Activated CD8-positive, alpha-beta memory T cell treated with anti-CD3 and anti-CD28 coated beads, Interleukin-2, amount 10 ng/mL, durations not matched to agents 7 days and 5 days (primary cell): ENCODE data around the gene PDK2. TPM values are rescaled to one million over a fixed set of nuclear protein-coding genes. Genes with fewer than 3 reads are reported as not detected.
"Not testable (repeated sequence)": the region's sequence is repeated elsewhere in the genome, so short reads cannot be mapped to it uniquely, and the experiment has no call there.

Source experiments
- ATAC-seq: fragments of 150-1000 bp; cut with Tn5 transposase; one replicate; pipeline ENCODE4 v1.10.0; 2021; ENCODE audit warnings: moderate library complexity
- CTCF ChIA-PET: fragments of 350-600 bp; sonication (Branson Sonifier 250); formaldehyde crosslinking; loops from one replicate; lab custom pipeline; 2021; ENCODE audit warnings: antibody characterized with exemption; lab: Charles Lee
- DNase-seq: peaks from one replicate; pipeline ENCODE4 v3.0.0-alpha.2; 2020
- H3K27ac Mint-ChIP-seq: one replicate; pipeline ENCODE4 v1.8.0; 2021; ENCODE audit warnings: mild to moderate bottlenecking, mixed read lengths
- H3K27me3 Mint-ChIP-seq: one replicate; pipeline ENCODE4 v1.8.0; 2021; ENCODE audit warnings: mixed read lengths
- H3K36me3 Mint-ChIP-seq: one replicate; pipeline ENCODE4 v1.8.0; 2021; ENCODE audit warnings: mild to moderate bottlenecking, mixed read lengths
- H3K4me1 Mint-ChIP-seq: one replicate; pipeline ENCODE4 v1.8.0; 2021; ENCODE audit warnings: mixed read lengths
- H3K4me3 Mint-ChIP-seq: one replicate; pipeline ENCODE4 v1.8.0; 2021; ENCODE audit warnings: mild to moderate bottlenecking, moderate library complexity, mixed read lengths
- H3K9me3 Mint-ChIP-seq: one replicate; pipeline ENCODE4 v1.8.0; 2022; ENCODE audit warnings: low read depth, mixed read lengths
- total RNA-seq, 2 experiments: library from RNA; stranded (reverse); gene quantifications; one replicate each; pipeline ENCODE4 v1.2.3, GENCODE V29; 2021

The PDK2 gene
- total RNA-seq, 2 experiments from 2014 or later: 13.6 to 20.9 TPM

DNA sequence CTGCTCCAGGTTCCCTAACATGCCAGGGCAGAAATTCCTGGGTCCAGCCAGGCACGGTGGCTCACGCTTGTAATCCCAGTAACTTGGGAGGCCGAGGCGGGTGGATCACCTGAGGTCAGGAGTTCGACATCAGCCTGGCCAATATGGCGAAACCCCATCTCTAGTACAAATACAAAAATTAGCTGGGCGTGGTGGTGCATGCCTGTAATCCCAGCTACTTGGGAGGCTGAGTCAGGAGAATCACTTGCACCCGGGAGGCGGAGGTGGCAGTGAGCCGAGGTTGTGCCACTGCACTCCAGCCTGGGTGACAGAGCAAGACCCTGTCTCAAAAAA, 33.5 kb upstream of the PDK2 start:
- not testable (repeated sequence) for H3K36me3 Mint-ChIP-seq, H3K27me3 Mint-ChIP-seq
- peak overlapping the region; percentile 5 for H3K27ac Mint-ChIP-seq

DNA sequence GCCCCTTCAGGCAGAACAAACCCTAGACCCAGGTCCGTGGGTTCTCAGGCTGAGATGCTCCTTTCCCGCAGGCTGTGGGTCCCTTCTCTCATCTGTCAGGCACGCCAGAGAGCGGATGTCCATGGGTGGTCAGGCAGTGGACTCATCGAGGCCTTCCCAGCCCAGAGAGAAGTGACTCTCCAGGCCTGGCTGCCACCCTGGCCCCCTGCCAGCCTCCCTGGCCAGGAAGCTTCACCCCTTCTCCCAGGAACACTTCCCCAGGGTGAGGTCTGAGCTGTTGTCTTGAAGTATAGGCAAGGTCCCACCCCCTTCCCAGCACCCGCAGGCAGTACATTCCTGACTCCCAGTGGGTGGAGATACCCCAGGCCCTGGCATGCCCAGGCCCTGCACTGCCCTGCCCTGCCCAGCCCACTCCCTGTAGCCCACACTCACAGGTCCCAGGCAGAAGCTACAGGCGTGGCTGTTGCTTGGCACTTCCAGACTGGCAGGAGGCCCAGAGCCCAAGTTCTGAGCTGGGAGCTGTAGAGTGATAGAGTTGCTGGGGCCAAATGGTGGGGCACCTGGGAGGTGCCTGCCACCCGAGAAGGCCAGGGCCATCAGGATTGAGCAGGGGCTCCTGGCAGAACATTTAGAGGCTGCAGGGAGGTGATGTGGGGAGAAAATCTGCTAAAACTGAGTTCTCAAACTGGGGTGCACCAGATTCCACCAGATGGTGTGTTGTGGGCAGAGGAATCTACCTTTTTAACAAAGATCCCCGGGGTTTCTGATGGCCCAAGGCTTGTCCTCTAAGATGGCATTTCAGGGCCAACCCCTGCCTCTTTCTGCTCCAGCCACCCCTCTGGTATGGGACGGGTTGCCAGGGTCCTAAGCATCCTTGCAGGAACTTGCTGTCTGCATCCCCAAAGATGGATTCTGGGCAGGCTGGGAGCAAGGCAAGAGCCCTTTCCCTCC, 32.6 kb upstream of the PDK2 start:
- H3K4me1 Mint-ChIP-seq: peaks cover 4% of the 10 kb centered on the region
- CTCF ChIA-PET: interaction anchor here (0.8 to 1.7 kb wide), 3 partner anchors 10 to 25 kb away, joined by 3 read pairs; no protein-coding TSS in a partner anchor
- ATAC-seq: no peak
- H3K36me3 Mint-ChIP-seq: peaks cover 2% of the 10 kb centered on the region
- H3K9me3 Mint-ChIP-seq: no peaks in the 10 kb centered on the region
- peaks cover 3% of the 10 kb centered on the region for H3K27me3 Mint-ChIP-seq
- H3K27ac Mint-ChIP-seq: no peak overlapping the region
- no peak overlapping the region for H3K4me3 Mint-ChIP-seq
- DNase-seq: no peak

More for the DNA sequence above, 33.5 kb upstream of the PDK2 start:
- not testable (repeated sequence) for ATAC-seq, DNase-seq, H3K4me3 Mint-ChIP-seq, H3K9me3 Mint-ChIP-seq
- CTCF ChIA-PET: interaction anchor here (0.8 to 1.7 kb wide), 3 partner anchors 9 to 26 kb away, joined by 3 read pairs; no protein-coding TSS in a partner anchor
- peaks cover 10% of the 10 kb centered on the region for H3K4me1 Mint-ChIP-seq

- Mint-ChIP-seq H3K27ac (no peak overlapping the region), H3K9me3 (no peaks in the 10 kb centered on the region), H3K27me3 (no peaks in the 10 kb centered on the region), H3K36me3 (no peaks in the 10 kb centered on the region), H3K4me3 (no peak overlapping the region), H3K4me1 (no peaks in the 10 kb centered on the region)
- ATAC-seq (no peak), DNase-seq (no peak)
- CTCF ChIA-PET: interaction anchor here (1.1 kb wide), 1 partner anchor 24 kb away, joined by 5 read pairs; no protein-coding TSS in a partner anchor
Observed at GRCh38 chr17:50063561-50064252, 31.4 kb upstream of the PDK2 start.

DNA sequence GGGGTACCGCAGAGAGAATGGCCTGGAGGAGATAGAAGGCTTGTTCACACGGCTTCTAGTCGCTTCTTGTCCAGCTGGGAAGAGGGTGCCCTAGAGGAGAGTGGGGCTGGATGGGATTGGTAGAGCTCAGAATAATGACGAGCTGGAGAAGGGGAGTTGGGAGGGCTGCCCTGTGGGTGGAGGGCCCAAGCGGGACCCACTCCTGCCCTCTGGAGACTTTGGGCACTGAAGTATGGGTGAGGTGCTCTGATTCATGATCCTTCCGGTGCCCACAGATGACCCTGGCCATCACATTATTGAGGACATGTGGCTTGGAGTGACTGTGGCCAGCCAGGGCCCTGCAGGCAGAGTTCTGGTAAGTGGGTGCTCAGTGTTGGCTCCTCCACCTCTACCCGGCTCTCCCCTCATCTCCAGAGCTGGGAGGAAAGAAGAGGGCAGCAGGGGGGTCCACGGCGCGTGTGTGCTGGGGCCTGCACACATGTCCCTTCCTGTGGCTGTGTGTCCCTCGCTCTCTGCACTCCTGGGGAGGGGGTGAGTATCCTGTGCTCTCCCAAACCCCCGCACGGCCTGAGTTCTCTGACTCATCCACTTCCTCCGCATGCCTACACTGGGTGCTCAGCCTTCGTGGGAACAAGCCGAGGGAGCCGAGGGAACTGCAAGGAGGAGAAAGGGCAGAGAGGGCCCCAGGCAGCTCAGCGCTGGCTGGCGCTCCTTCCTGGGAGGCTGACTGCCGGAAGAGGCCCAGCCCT, 30.7 kb upstream of the PDK2 start:
- no peak overlapping the region for H3K27ac Mint-ChIP-seq
- H3K4me3 Mint-ChIP-seq: no peak overlapping the region
- CTCF ChIA-PET: interaction anchor here (1.1 to 4.1 kb wide), 2 partner anchors 9 to 23 kb away, joined by 5 to 23 read pairs; partner anchors contain the start of gene ITGA3
- ATAC-seq (no peak), DNase-seq (no peak)
- no peaks in the 10 kb centered on the region for H3K27me3 Mint-ChIP-seq
- H3K36me3 Mint-ChIP-seq: no peaks in the 10 kb centered on the region
- H3K9me3 Mint-ChIP-seq: no peaks in the 10 kb centered on the region
- no peaks in the 10 kb centered on the region for H3K4me1 Mint-ChIP-seq

DNA sequence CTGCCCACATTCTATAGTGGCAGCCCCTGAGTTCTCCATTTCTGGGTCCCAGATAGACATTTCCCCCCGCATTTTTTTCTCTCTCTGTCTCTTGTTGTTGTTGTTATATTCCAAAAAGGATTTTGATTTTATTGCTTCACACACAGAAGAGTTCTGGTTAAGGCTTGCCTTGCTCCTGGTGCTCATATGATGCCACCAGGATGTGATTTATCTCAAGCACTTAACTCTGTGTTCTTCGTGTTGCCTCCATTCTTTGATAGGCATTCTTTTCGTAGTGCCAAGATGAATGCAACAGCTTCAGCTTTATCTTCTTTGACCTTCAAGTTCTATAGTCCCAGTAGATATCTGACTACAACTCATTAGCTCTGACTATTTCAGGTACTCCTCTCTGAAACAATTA, 30.1 kb upstream of the PDK2 start:
- Mint-ChIP-seq H3K27me3 (no peaks in the 10 kb centered on the region), H3K4me3 (no peak overlapping the region), H3K9me3 (no peaks in the 10 kb centered on the region), H3K27ac (no peak overlapping the region), H3K36me3 (no peaks in the 10 kb centered on the region), H3K4me1 (no peaks in the 10 kb centered on the region)
- DNase-seq (no peak), ATAC-seq (no peak)
- CTCF ChIA-PET: interaction anchor here (4.1 kb wide), 1 partner anchor 10 kb away, joined by 23 read pairs; the partner anchor contains the start of gene ITGA3

GRCh38 chr17:50066995-50067394, 28.2 kb upstream of the PDK2 start:
- no peak for ATAC-seq
- Mint-ChIP-seq H3K9me3 (peaks cover 3% of the 10 kb centered on the region), H3K4me3 (no peak overlapping the region), H3K27me3 (no peaks in the 10 kb centered on the region), H3K4me1 (no peaks in the 10 kb centered on the region), H3K27ac (no peak overlapping the region), H3K36me3 (peaks cover 8% of the 10 kb centered on the region)
- CTCF ChIA-PET: interaction anchor here (0.8 to 4.1 kb wide), 7 partner anchors 11 to 40 kb away, joined by 3 to 23 read pairs (median 4); partner anchors contain the start of gene ITGA3
- no peak for DNase-seq

DNA sequence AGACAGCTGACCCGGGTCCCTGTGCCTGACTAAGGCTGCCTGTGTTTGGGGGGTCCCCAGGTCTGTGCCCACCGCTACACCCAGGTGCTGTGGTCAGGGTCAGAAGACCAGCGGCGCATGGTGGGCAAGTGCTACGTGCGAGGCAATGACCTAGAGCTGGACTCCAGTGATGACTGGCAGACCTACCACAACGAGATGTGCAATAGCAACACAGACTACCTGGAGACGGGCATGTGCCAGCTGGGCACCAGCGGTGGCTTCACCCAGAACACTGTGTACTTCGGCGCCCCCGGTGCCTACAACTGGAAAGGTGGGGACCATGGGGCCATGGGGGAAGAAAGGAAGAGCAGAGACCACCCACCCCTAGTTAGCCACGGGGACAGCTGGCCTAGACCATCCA, 27.2 kb upstream of the PDK2 start:
- Mint-ChIP-seq H3K36me3 (peaks cover 11% of the 10 kb centered on the region), H3K27me3 (no peaks in the 10 kb centered on the region), H3K9me3 (peaks cover 3% of the 10 kb centered on the region), H3K27ac (no peak overlapping the region), H3K4me1 (peaks cover 2% of the 10 kb centered on the region), H3K4me3 (no peak overlapping the region)
- DNase-seq (no peak), ATAC-seq (no peak)
- CTCF ChIA-PET: interaction anchor here (1.2 to 4.1 kb wide), 5 partner anchors 12 to 41 kb away, joined by 3 to 23 read pairs (median 7); partner anchors contain the start of gene ITGA3

DNA sequence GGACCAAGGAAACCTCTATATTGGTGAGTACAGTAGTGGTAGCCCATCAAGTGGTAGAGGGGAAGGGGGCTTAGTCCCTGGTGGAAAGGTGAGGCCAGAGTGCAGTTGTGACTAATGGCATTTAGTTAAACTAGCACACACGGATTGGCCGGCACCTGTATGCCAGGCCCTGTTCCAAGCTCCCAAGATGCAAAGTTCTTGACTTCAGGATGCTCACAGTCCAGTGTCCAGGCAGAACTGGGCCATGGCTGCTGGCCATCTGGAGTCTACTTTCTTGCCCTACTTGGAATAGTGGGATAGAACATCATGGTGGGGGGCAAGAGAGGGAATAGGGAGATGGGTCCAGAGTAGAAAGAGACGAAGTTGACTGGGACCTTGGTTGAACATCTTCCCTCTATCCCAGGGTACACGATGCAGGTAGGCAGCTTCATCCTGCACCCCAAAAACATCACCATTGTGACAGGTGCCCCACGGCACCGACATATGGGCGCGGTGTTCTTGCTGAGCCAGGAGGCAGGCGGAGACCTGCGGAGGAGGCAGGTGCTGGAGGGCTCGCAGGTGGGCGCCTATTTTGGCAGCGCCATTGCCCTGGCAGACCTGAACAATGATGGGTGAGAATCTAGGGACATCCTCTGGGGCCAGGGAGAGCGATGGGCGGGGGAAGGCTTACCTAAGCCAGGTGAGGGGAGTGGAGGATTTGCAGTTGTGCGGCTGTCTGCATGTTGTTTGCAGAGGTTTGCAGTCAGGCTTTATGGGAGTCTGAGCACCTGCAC, 24.1 kb upstream of the PDK2 start:
- Mint-ChIP-seq H3K36me3 (peaks cover 11% of the 10 kb centered on the region), H3K27ac (no peak overlapping the region)
- no peak for DNase-seq

DNA sequence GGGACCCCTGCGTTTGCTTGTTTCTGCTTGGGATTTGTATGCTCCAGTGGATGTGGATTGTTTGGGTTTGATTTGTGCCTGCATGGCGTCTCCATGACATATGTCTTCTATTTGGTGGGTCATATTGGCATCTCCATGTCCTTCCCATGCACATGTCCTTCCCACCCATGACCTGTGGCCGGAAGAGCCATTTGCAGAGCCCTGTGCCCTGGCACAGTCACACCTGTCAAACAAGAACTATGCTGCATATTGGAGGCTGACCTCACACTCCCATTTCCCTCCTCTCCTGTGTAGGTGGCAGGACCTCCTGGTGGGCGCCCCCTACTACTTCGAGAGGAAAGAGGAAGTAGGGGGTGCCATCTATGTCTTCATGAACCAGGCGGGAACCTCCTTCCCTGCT, 23.5 kb upstream of the PDK2 start:
- H3K36me3 Mint-ChIP-seq: peaks cover 11% of the 10 kb centered on the region
- peaks cover 2% of the 10 kb centered on the region for H3K4me1 Mint-ChIP-seq
- no peak overlapping the region for H3K4me3 Mint-ChIP-seq
- no peak for DNase-seq
- ATAC-seq: no peak
- H3K27ac Mint-ChIP-seq: no peak overlapping the region
- CTCF ChIA-PET: interaction anchor here (0.6 to 1.4 kb wide), 2 partner anchors 10 to 15 kb away, joined by 3 read pairs; no protein-coding TSS in a partner anchor
- H3K9me3 Mint-ChIP-seq: peaks cover 3% of the 10 kb centered on the region
- no peaks in the 10 kb centered on the region for H3K27me3 Mint-ChIP-seq

More for the DNA sequence above, 24.1 kb upstream of the PDK2 start:
- no peak for ATAC-seq
- CTCF ChIA-PET: interaction anchor here (1.8 kb wide), 1 partner anchor 16 kb away, joined by 6 read pairs; no protein-coding TSS in a partner anchor
- H3K4me1 Mint-ChIP-seq: peaks cover 2% of the 10 kb centered on the region
- H3K4me3 Mint-ChIP-seq: no peak overlapping the region
- peaks cover 3% of the 10 kb centered on the region for H3K9me3 Mint-ChIP-seq
- H3K27me3 Mint-ChIP-seq: no peaks in the 10 kb centered on the region

DNA sequence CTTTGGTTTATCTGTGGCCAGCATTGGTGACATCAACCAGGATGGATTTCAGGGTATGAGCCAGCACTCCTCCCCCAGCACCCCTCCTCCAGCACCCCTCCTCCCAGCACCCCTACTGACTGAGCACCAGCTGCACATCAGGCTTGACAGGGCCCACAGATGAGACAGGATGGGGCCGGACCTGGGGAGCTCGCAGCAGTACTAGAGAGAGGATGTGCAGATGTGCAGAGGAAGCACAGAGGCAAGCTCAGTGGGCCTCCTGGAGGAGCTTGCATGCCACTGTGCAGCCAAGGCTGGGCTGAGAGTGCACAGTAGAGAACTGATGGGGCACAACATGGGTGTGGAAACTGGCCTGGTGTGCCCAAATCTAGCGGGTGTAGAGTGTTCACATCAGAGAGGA, 23.0 kb upstream of the PDK2 start:
- H3K27ac Mint-ChIP-seq: no peak overlapping the region
- ATAC-seq: peak; percentile 71
- no peak overlapping the region for H3K4me3 Mint-ChIP-seq

DNA sequence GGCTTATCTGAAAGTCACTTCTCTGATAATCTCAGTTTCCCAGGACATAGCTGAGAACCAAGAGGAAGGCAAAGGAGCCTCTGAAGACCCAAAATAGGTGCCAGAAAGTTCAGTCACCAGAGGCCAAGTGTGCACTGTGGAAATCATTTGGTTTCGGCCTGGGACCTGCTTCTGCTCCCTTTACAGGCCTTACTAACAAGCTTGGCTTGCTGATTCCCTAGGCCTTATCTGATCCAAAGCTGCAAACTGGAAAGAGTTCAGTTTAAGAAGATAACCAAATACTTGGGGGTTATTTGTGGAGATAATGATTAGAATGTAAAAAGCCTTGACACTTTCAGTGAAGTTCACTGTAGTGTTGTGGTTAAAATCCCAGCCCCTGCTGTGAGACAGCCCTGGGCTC, 22.2 kb upstream of the PDK2 start:
- CTCF ChIA-PET: interaction anchor here (1.0 to 2.8 kb wide), 3 partner anchors 9 to 150 kb away, joined by 3 to 8 read pairs (median 3); partner anchors contain the start of gene ITGA3
- Mint-ChIP-seq H3K4me3 (no peak overlapping the region), H3K27me3 (no peaks in the 10 kb centered on the region), H3K27ac (no peak overlapping the region), H3K9me3 (peaks cover 3% of the 10 kb centered on the region), H3K36me3 (peaks cover 11% of the 10 kb centered on the region), H3K4me1 (peaks cover 2% of the 10 kb centered on the region)
- ATAC-seq: no peak
- no peak for DNase-seq

More for the DNA sequence above, 23.0 kb upstream of the PDK2 start:
- Mint-ChIP-seq H3K36me3 (peaks cover 11% of the 10 kb centered on the region), H3K27me3 (no peaks in the 10 kb centered on the region), H3K4me1 (peaks cover 2% of the 10 kb centered on the region), H3K9me3 (peaks cover 3% of the 10 kb centered on the region)
- CTCF ChIA-PET: interaction anchor here (0.6 to 1.4 kb wide), 2 partner anchors 10 to 16 kb away, joined by 3 read pairs; no protein-coding TSS in a partner anchor
- no peak for DNase-seq

GRCh38 chr17:50074227-50074626, 20.9 kb upstream of the PDK2 start:
- DNase-seq (no peak), ATAC-seq (no peak)
- Mint-ChIP-seq H3K27me3 (no peaks in the 10 kb centered on the region), H3K4me3 (no peak overlapping the region), H3K9me3 (peaks cover 3% of the 10 kb centered on the region), H3K4me1 (peaks cover 2% of the 10 kb centered on the region), H3K27ac (no peak overlapping the region), H3K36me3 (peaks cover 11% of the 10 kb centered on the region)
- CTCF ChIA-PET: interaction anchor here (1.1 to 2.8 kb wide), 4 partner anchors 14 to 23 kb away, joined by 3 to 8 read pairs (median 5); partner anchors contain the start of genes ITGA3 and PDK2
